ENCODE measurements around the gene AGFG2. TPM values are rescaled to one million over a fixed set of nuclear protein-coding genes. Genes with fewer than 3 reads are reported as not detected.

Gene AGFG2
- total RNA-seq, 1 donor from 2014 or later = 37.6 TPM

- H3K9me3 ChIP-seq = no peaks in the 10 kb centered on the region
- intact Hi-C loops (cut with DNase I) = no loop called here
- TF ChIP-seq CTCF (IDR thresholded peaks at IDR 0.05) (no peak), POLR2AphosphoS5 (IDR thresholded peaks at IDR 0.05; ENCODE audit: insufficient read depth in 1 of 2, low read depth in 1 of 2) (no peak), POLR2A (IDR thresholded peaks at IDR 0.05) (no peak)
- H3K4me1 ChIP-seq = no peaks in the 10 kb centered on the region
- no peaks in the 10 kb centered on the region for H3K27me3 ChIP-seq
- H3K36me3 ChIP-seq = no peaks in the 10 kb centered on the region
- no peak overlapping the region for H3K4me3 ChIP-seq
- H3K27ac ChIP-seq = no peak overlapping the region
- no peak for DNase-seq (ENCODE audit: extremely low spot score in 2 of 2)
Observed at GRCh38 chr7:100504887-100505611, 34.0 kb upstream of the AGFG2 start.

- no peak for DNase-seq (ENCODE audit: extremely low spot score in 2 of 2)
- no peak overlapping the region for H3K27ac ChIP-seq
- H3K27me3 ChIP-seq = no peaks in the 10 kb centered on the region
- no peak overlapping the region for H3K4me3 ChIP-seq
- TF ChIP-seq POLR2A (IDR thresholded peaks at IDR 0.05) (no peak), CTCF (IDR thresholded peaks at IDR 0.05) (no peak), POLR2AphosphoS5 (IDR thresholded peaks at IDR 0.05; ENCODE audit: insufficient read depth in 1 of 2, low read depth in 1 of 2) (no peak)
- no peaks in the 10 kb centered on the region for H3K36me3 ChIP-seq
- no peaks in the 10 kb centered on the region for H3K4me1 ChIP-seq
- intact Hi-C loops (cut with DNase I) = no loop called here
- H3K9me3 ChIP-seq = no peaks in the 10 kb centered on the region
Observed at GRCh38 chr7:100506356-100506923, 32.6 kb upstream of the AGFG2 start.

- DNase-seq (ENCODE audit: extremely low spot score in 2 of 2) = no peak
Observed at GRCh38 chr7:100509231-100509630, 29.8 kb upstream of the AGFG2 start.

GRCh38 chr7:100510437-100511239, 28.4 kb upstream of the AGFG2 start:
- intact Hi-C loops (cut with DNase I) = no loop called here
- no peak for DNase-seq (ENCODE audit: extremely low spot score in 2 of 2)
- Histone ChIP-seq H3K27me3 (no peaks in the 10 kb centered on the region), H3K9me3 (no peaks in the 10 kb centered on the region), H3K36me3 (no peaks in the 10 kb centered on the region), H3K27ac (no peak overlapping the region), H3K4me3 (no peak overlapping the region), H3K4me1 (peaks cover 3% of the 10 kb centered on the region)
- no peak for TF ChIP-seq POLR2AphosphoS5 (IDR thresholded peaks at IDR 0.05; ENCODE audit: insufficient read depth in 1 of 2, low read depth in 1 of 2)
- TF ChIP-seq CTCF (IDR thresholded peaks at IDR 0.05) = no peak
- TF ChIP-seq POLR2A (IDR thresholded peaks at IDR 0.05) = no peak

More at GRCh38 chr7:100509231-100509630, 29.8 kb upstream of the AGFG2 start:
- no peak overlapping the region for H3K27ac ChIP-seq
- no peak for TF ChIP-seq CTCF (IDR thresholded peaks at IDR 0.05)
- TF ChIP-seq POLR2AphosphoS5 (IDR thresholded peaks at IDR 0.05; ENCODE audit: insufficient read depth in 1 of 2, low read depth in 1 of 2) = peak in 1 of 2 donors; percentile 14
- no peaks in the 10 kb centered on the region for H3K27me3 ChIP-seq
- no peaks in the 10 kb centered on the region for H3K36me3 ChIP-seq
- no peaks in the 10 kb centered on the region for H3K4me1 ChIP-seq
- H3K4me3 ChIP-seq = no peak overlapping the region
- no peaks in the 10 kb centered on the region for H3K9me3 ChIP-seq
- intact Hi-C loops (cut with DNase I) = no loop called here
